IMR-90 (cell line): ENCODE data around the gene GSTM1.
"Not testable (repeated sequence)": the region's sequence is repeated elsewhere in the genome, so short reads cannot be mapped to it uniquely, and the experiment has no call there.

Experiments
- BHLHE40 ChIP-seq: fragments of 150-350 bp; IDR thresholded peaks from 2 replicates; pipeline ENCODE4 v1.6.1; 2016; ENCODE audit warnings: mild to moderate bottlenecking, low read depth, low read length
- CEBPB ChIP-seq: IDR thresholded peaks from 2 replicates; pipeline ENCODE4 v1.6.1; 2012; ENCODE audit warnings: low read depth, low read length, improper control_type of control experiment
- CHD1 ChIP-seq: IDR thresholded peaks from 2 replicates; pipeline ENCODE4 v1.6.1; 2012; ENCODE audit warnings: low read depth, low read length, improper control_type of control experiment
- FOS ChIP-seq: fragments of 150-350 bp; IDR thresholded peaks from 2 replicates; pipeline ENCODE4 v1.6.1; 2016; ENCODE audit warnings: low read depth, low read length
- MAFK ChIP-seq: IDR thresholded peaks from 2 replicates; pipeline ENCODE4 v1.6.1; 2012; ENCODE audit warnings: low read depth, low read length, improper control_type of control experiment
- MAZ ChIP-seq: IDR thresholded peaks from 2 replicates; pipeline ENCODE4 v1.6.1; 2012; ENCODE audit warnings: low read depth, mild to moderate bottlenecking, low read length, improper control_type of control experiment, moderate library complexity, borderline replicate concordance
- MXI1 ChIP-seq: IDR thresholded peaks from 2 replicates; pipeline ENCODE4 v1.6.1; 2012; ENCODE audit warnings: low read depth, mild to moderate bottlenecking, low read length, moderate library complexity, borderline replicate concordance
- POLR2A ChIP-seq: IDR thresholded peaks from 2 replicates; pipeline ENCODE4 v1.6.1; 2012; ENCODE audit warnings: mild to moderate bottlenecking, low read depth, low read length
- RAD21 ChIP-seq: IDR thresholded peaks from 2 replicates; pipeline ENCODE4 v1.6.1; 2012; ENCODE audit warnings: low read length, improper control_type of control experiment
- RCOR1 ChIP-seq: IDR thresholded peaks from 2 replicates; pipeline ENCODE4 v1.6.1; 2012; ENCODE audit warnings: mild to moderate bottlenecking, low read length, improper control_type of control experiment; ENCODE audit not compliant: insufficient replicate concordance
- SMC3 ChIP-seq: fragments of 150-350 bp; IDR thresholded peaks from 2 replicates; pipeline ENCODE4 v1.6.1; 2016; ENCODE audit warnings: low read depth, mild to moderate bottlenecking, antibody characterized with exemption, low read length, moderate library complexity
- USF2 ChIP-seq: fragments of 150-350 bp; IDR thresholded peaks from 2 replicates; pipeline ENCODE4 v1.6.1; 2017; ENCODE audit warnings: mild to moderate bottlenecking, antibody characterized with exemption, low read length, low read depth
- TF ChIP-seq, protein P1 (sequence below): conservative IDR thresholded peaks from 2 replicates; pipeline ENCODE4 v1.5.1; 2012; ENCODE audit warnings: mild to moderate bottlenecking, low read depth, low read length, improper control_type of control experiment
- TF ChIP-seq, protein P2 (sequence below): fragments of 150-350 bp; IDR thresholded peaks from 2 replicates; pipeline ENCODE4 v1.6.1; 2016; ENCODE audit warnings: low read depth, mild to moderate bottlenecking, low read length, moderate library complexity, borderline replicate concordance

GRCh38 chr1:109687109-109687508 lies 508 bp upstream of the GSTM1 start:
- TF ChIP-seq USF2, BHLHE40, FOS, POLR2A, RAD21, CHD1, MAFK, MXI1, CEBPB, SMC3, MAZ, RCOR1: not testable (repeated sequence)
- TF ChIP-seq, protein P1, sequence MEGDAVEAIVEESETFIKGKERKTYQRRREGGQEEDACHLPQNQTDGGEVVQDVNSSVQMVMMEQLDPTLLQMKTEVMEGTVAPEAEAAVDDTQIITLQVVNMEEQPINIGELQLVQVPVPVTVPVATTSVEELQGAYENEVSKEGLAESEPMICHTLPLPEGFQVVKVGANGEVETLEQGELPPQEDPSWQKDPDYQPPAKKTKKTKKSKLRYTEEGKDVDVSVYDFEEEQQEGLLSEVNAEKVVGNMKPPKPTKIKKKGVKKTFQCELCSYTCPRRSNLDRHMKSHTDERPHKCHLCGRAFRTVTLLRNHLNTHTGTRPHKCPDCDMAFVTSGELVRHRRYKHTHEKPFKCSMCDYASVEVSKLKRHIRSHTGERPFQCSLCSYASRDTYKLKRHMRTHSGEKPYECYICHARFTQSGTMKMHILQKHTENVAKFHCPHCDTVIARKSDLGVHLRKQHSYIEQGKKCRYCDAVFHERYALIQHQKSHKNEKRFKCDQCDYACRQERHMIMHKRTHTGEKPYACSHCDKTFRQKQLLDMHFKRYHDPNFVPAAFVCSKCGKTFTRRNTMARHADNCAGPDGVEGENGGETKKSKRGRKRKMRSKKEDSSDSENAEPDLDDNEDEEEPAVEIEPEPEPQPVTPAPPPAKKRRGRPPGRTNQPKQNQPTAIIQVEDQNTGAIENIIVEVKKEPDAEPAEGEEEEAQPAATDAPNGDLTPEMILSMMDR, result not testable (repeated sequence)
- TF ChIP-seq, protein P2, sequence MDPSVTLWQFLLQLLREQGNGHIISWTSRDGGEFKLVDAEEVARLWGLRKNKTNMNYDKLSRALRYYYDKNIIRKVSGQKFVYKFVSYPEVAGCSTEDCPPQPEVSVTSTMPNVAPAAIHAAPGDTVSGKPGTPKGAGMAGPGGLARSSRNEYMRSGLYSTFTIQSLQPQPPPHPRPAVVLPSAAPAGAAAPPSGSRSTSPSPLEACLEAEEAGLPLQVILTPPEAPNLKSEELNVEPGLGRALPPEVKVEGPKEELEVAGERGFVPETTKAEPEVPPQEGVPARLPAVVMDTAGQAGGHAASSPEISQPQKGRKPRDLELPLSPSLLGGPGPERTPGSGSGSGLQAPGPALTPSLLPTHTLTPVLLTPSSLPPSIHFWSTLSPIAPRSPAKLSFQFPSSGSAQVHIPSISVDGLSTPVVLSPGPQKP, result not testable (repeated sequence)
